SH-SY5Y (cell line): ENCODE measurements around the gene LTBP1.

Experiments used
- GATA2 ChIP-seq: IDR thresholded peaks from 2 replicates; pipeline ENCODE4 v1.6.1; 2011; ENCODE audit warnings: mild to moderate bottlenecking, low read depth, low read length
- GATA3 ChIP-seq: IDR thresholded peaks from 2 replicates; pipeline ENCODE4 v1.6.1; 2011; ENCODE audit warnings: low read depth, mild to moderate bottlenecking, low read length, moderate library complexity

DNA sequence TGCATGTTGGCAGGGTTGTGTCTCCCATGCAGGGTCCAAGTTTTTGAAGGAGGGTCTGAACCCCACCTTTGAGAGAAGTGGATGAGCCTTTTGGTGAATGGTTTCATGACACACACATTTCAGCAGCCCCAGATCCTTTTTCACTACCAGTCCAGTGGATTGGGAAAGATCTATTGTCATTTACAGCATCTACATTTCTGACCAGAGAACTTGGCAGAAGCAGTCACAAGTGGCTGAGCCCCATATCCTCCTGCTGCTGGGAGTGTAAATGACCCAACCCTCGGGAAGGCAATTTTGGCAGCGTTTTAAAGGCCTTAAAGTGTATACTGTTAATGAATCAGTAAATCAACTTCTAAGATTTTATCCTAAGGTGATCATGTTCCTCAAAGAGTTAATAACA, 355.6 kb downstream of the LTBP1 start:
- TF ChIP-seq GATA3 (no peak), GATA2 (no peak)
